Adipose tissue (tissue), 3 donors: ENCODE measurements around the gene ANAPC4. TPM values are rescaled to one million over a fixed set of nuclear protein-coding genes. Genes with fewer than 3 reads are reported as not detected.
"Not testable (repeated sequence)": the region's sequence is repeated elsewhere in the genome, so short reads cannot be mapped to it uniquely, and the experiment has no call there.

ENCODE experiments used
- H3K27ac ChIP-seq: one replicate; pipeline ENCODE4 v1.5.1; 2013; ENCODE audit warnings: low read depth, low read length
- WGBS, 3 donors: extraction: QIAGEN DNeasy Blood & Tissue Kit; methylation state at CpG; one replicate each; pipeline ENCODE4 v1.1.7; 2013; 5-methylcytosine and 5-hydroxymethylcytosine counted together
- polyA plus RNA-seq, 3 donors: library from polyadenylated mRNA; stranded (reverse); fragments of 200-250 nt; gene quantifications; one replicate each; pipeline ENCODE4 v1.2.3, GENCODE V29; 2013
- donor health status: healthy with polysubstance abuse.
- donor health status: Bipolar disorder and iron deficiency.
- donor health status: healthy.

The ANAPC4 gene
- polyA plus RNA-seq: 10 to 100 TPM; 10.6 to 12.0 (median 11.4) TPM

GRCh38 chr4:25376754-25377571 is at the start of gene ANAPC4:
Gene ANAPC4, plus strand, starts transcription at chr4:25377263. Its CDS starts 165 bp downstream, at chr4:25377428.
- H3K27ac ChIP-seq: no peak within 1 kb of the TSS
- WGBS, 3 donors: 0 to 1% (median 0%) methylated on average over 44 to 71 of the region's 74 CpGs

- 94 to 95% (median 95%) methylated on average over 3 of the region's 3 CpGs for WGBS, 3 donors
- H3K27ac ChIP-seq: not testable (repeated sequence)
Measured at GRCh38 chr4:25328463-25328862, 48.6 kb upstream of the ANAPC4 start.

- H3K27ac ChIP-seq: no peak overlapping the region
- WGBS, 3 donors: 85 to 91% (median 91%) methylated on average over 1 of the region's 1 CpG
Measured at GRCh38 chr4:25330335-25330734, 46.7 kb upstream of the ANAPC4 start.

GRCh38 chr4:25330905-25331808 is 45.9 kb upstream of the ANAPC4 start:
- WGBS, 3 donors: 58 to 92% (median 63%) methylated on average over 12 of the region's 12 CpGs
- no peak overlapping the region for H3K27ac ChIP-seq

- 93 to 96% (median 94%) methylated on average over 2 of the region's 2 CpGs for WGBS, 3 donors
- H3K27ac ChIP-seq: no peak overlapping the region
Measured at GRCh38 chr4:25343671-25344070, 33.4 kb upstream of the ANAPC4 start.

GRCh38 chr4:25345744-25346143 is 31.3 kb upstream of the ANAPC4 start:
- no peak overlapping the region for H3K27ac ChIP-seq
- WGBS, 3 donors: 62 to 69% (median 67%) methylated on average over 5 of the region's 5 CpGs

- 81 to 91% (median 84%) methylated on average over 3 of the region's 3 CpGs for WGBS, 3 donors
- no peak overlapping the region for H3K27ac ChIP-seq
Measured at GRCh38 chr4:25346913-25347312, 30.1 kb upstream of the ANAPC4 start.

GRCh38 chr4:25347473-25347872 is 29.6 kb upstream of the ANAPC4 start:
- 66 to 79% (median 76%) methylated on average over 2 of the region's 2 CpGs for WGBS, 3 donors
- H3K27ac ChIP-seq: no peak overlapping the region

GRCh38 chr4:25347971-25348370 is 29.1 kb upstream of the ANAPC4 start:
- H3K27ac ChIP-seq: no peak overlapping the region
- 62 to 96% (median 66%) methylated on average over 2 of the region's 2 CpGs for WGBS, 3 donors

GRCh38 chr4:25350561-25350960 is 26.5 kb upstream of the ANAPC4 start:
- 88 to 93% (median 90%) methylated on average over 2 of the region's 2 CpGs for WGBS, 3 donors
- H3K27ac ChIP-seq: no peak overlapping the region

- no peak overlapping the region for H3K27ac ChIP-seq
- 85 to 88% (median 85%) methylated on average over 4 of the region's 4 CpGs for WGBS, 3 donors
Measured at GRCh38 chr4:25351777-25352416, 25.2 kb upstream of the ANAPC4 start.

- H3K27ac ChIP-seq: no peak overlapping the region
- WGBS, 3 donors: 96 to 99% (median 97%) methylated on average over 2 of the region's 2 CpGs
Measured at GRCh38 chr4:25356068-25356467, 21.0 kb upstream of the ANAPC4 start.

GRCh38 chr4:25358515-25359275 is 18.4 kb upstream of the ANAPC4 start:
- no peak overlapping the region for H3K27ac ChIP-seq
- 64 to 93% (median 86%) methylated on average over 14 of the region's 14 CpGs for WGBS, 3 donors

- no peak overlapping the region for H3K27ac ChIP-seq
- WGBS, 3 donors: 95 to 98% (median 98%) methylated on average over 9 of the region's 9 CpGs
Measured at GRCh38 chr4:25361253-25361652, 15.8 kb upstream of the ANAPC4 start.

- no peak overlapping the region for H3K27ac ChIP-seq
- WGBS, 3 donors: 63 to 81% (median 80%) methylated on average over 2 of the region's 2 CpGs
Measured at GRCh38 chr4:25367004-25367621, 9.9 kb upstream of the ANAPC4 start.

- H3K27ac ChIP-seq: no peak overlapping the region
Measured at GRCh38 chr4:25367877-25368276, 9.2 kb upstream of the ANAPC4 start.

GRCh38 chr4:25368315-25368714 is 8.7 kb upstream of the ANAPC4 start:
- 68 to 83% (median 79%) methylated on average over 6 of the region's 6 CpGs for WGBS, 3 donors
- no peak overlapping the region for H3K27ac ChIP-seq

GRCh38 chr4:25370242-25370641 is 6.8 kb upstream of the ANAPC4 start:
- no peak overlapping the region for H3K27ac ChIP-seq
- 51 to 82% (median 71%) methylated on average over 2 of the region's 2 CpGs for WGBS, 3 donors
